Thyroid gland (tissue), 4 donors: ENCODE results near the gene SHMT2. TPM values are rescaled to one million over a fixed set of nuclear protein-coding genes. Genes with fewer than 3 reads are reported as not detected.

Experiments
- DNase-seq, 2 donors: peaks; one replicate each; pipeline ENCODE4 v3.0.0-alpha.2; 2019
- H3K27ac ChIP-seq, 3 donors: fragments of 200-600 bp; sonication (generic); 1 replicate in 2 of 3; 2 replicates in 1 of 3; pipeline ENCODE4 v1.5.1; 2016 to 2019; ENCODE audit warnings: mild to moderate bottlenecking in 1 of 3, moderate library complexity in 1 of 3
- H3K27me3 ChIP-seq: fragments of 200-600 bp; sonication (generic); one replicate; pipeline ENCODE4 v1.5.1; 2019
- H3K36me3 ChIP-seq, 2 donors: fragments of 200-600 bp; sonication (generic); one replicate each; pipeline ENCODE4 v1.5.1; 2016 to 2019
- H3K4me1 ChIP-seq, 2 donors: fragments of 200-600 bp; sonication (generic); one replicate each; pipeline ENCODE4 v1.5.1; 2017 to 2019
- H3K4me3 ChIP-seq, 3 donors: fragments of 200-600 bp; sonication (generic); replicated peaks in 1 of 3; 1 replicate in 2 of 3; 2 replicates in 1 of 3; pipeline ENCODE4 v1.5.1; 2016; ENCODE audit warnings: mild to moderate bottlenecking in 1 of 3
- H3K9me3 ChIP-seq: fragments of 200-600 bp; sonication (generic); one replicate; pipeline ENCODE4 v1.5.1; 2017
- CTCF ChIP-seq, 6 experiments: fragments of 200-600 bp in 3 of 6; fragments of 450-650 bp in 3 of 6; sonication (generic) in 3 of 6; IDR thresholded peaks; one replicate each; pipeline ENCODE4 v1.5.1; 2016 to 2019; ENCODE audit warnings: antibody characterized with exemption in 6 of 6, mild to moderate bottlenecking in 2 of 6, inconsistent platforms in 1 of 6, moderate library complexity in 1 of 6
- POLR2A ChIP-seq, 2 donors: fragments of 450-650 bp; IDR thresholded peaks; one replicate each; pipeline ENCODE4 v1.6.1; 2017; ENCODE audit warnings: antibody characterized with exemption in 2 of 2, mild to moderate bottlenecking in 2 of 2, moderate library complexity in 1 of 2
- WGBS, 2 donors: methylation state at CpG; one replicate each; pipeline ENCODE4 v1.1.5; 2017; 5-methylcytosine and 5-hydroxymethylcytosine counted together
- intact Hi-C: fragments of 100-400 bp; cut with DNase I; formaldehyde crosslinking; loops from one replicate; pipeline ENCODE4 v1.15.1; 2023
- total RNA-seq, 4 donors: library from RNA; depleted of rRNA; stranded (reverse); fragments of >200 nt; gene quantifications; one replicate each; pipeline ENCODE4 v1.2.3, GENCODE V29; 2016

The SHMT2 gene
- total RNA-seq, 4 donors from 2014 or later, result 34.0 to 58.4 (median 49.8) TPM

DNA sequence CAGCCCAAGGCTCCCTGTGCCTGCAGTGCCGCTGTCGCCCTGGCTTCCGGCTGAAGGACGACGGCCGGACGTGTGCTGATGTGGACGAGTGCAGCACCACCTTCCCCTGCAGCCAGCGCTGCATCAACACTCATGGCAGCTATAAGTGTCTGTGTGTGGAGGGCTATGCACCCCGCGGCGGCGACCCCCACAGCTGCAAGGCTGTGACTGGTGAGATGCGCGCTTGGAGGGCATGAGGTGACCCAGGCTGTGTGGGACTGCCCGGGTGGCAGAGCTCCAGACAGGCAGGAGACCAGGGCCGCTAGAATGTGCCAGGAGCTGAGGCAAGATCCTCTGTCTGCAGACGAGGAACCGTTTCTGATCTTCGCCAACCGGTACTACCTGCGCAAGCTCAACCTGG lies 32.6 kb upstream of the SHMT2 start:
- no peaks in the 10 kb centered on the region for H3K9me3 ChIP-seq
- H3K4me1 ChIP-seq, result no peaks in the 10 kb centered on the region
- H3K4me3 ChIP-seq, result no peak overlapping the region
- TF ChIP-seq POLR2A (IDR thresholded peaks at IDR 0.05) (no peak), CTCF (IDR thresholded peaks at IDR 0.05) (no peak)
- DNase-seq, result no peak
- H3K27me3 ChIP-seq, result no peaks in the 10 kb centered on the region
- H3K27ac ChIP-seq, result no peak overlapping the region
- WGBS, 2 donors, result 96 to 98% methylated on average over 5 to 22 of the region's 22 CpGs
- peaks cover 72 to 84% of the 10 kb centered on the region in 2 donors for H3K36me3 ChIP-seq
- intact Hi-C loops, result no loop called here

DNA sequence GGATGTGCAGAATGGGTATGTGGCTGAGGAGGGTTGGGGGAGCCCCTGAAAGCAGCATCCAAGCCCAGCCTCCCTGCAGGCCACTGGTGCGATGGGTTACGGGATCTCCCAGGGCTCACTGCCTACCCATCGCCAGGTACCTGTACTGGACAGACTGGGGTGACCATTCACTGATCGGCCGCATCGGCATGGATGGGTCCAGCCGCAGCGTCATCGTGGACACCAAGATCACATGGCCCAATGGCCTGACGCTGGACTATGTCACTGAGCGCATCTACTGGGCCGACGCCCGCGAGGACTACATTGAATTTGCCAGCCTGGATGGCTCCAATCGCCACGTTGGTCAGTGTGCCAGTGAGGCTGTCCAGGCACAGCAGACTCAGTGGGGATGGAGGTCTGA lies 31.2 kb upstream of the SHMT2 start:
- H3K36me3 ChIP-seq, result peaks cover 75 to 87% of the 10 kb centered on the region in 2 donors
- 94 to 95% methylated on average over 12 to 16 of the region's 17 CpGs for WGBS, 2 donors
- H3K27ac ChIP-seq, result no peak overlapping the region
- H3K4me1 ChIP-seq, result no peaks in the 10 kb centered on the region
- intact Hi-C loops, result no loop called here
- no peak overlapping the region for H3K4me3 ChIP-seq
- TF ChIP-seq CTCF (IDR thresholded peaks at IDR 0.05) (no peak), POLR2A (IDR thresholded peaks at IDR 0.05) (no peak)
- no peak for DNase-seq
- H3K27me3 ChIP-seq, result no peaks in the 10 kb centered on the region
- no peaks in the 10 kb centered on the region for H3K9me3 ChIP-seq

DNA sequence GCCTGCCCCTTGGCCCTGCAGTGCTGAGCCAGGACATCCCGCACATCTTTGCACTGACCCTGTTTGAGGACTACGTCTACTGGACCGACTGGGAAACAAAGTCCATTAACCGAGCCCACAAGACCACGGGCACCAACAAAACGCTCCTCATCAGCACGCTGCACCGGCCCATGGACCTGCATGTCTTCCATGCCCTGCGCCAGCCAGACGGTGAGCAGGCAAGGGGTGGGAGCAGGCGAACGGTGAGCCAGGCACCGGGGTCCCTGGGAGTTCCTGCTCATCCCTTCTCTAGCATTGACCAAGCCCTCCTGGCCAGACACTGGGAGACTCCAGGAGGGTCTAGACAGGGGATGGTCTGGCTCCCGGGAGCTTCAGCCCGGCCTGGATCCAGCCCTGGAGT lies 30.3 kb upstream of the SHMT2 start:
- Histone ChIP-seq H3K9me3 (no peaks in the 10 kb centered on the region), H3K4me3 (no peak overlapping the region), H3K4me1 (no peaks in the 10 kb centered on the region), H3K27ac (no peak overlapping the region), H3K27me3 (no peaks in the 10 kb centered on the region), H3K36me3 (peaks cover 75 to 86% of the 10 kb centered on the region in 2 donors)
- 74 to 80% methylated on average over 4 to 6 of the region's 15 CpGs for WGBS, 2 donors
- intact Hi-C loops, result no loop called here
- TF ChIP-seq CTCF (IDR thresholded peaks at IDR 0.05) (no peak), POLR2A (IDR thresholded peaks at IDR 0.05) (no peak)
- DNase-seq, result no peak

GRCh38 chr12:57200497-57200896 lies 29.0 kb upstream of the SHMT2 start:
- Histone ChIP-seq H3K4me1 (no peaks in the 10 kb centered on the region), H3K27me3 (no peaks in the 10 kb centered on the region), H3K27ac (no peak overlapping the region), H3K4me3 (no peak overlapping the region), H3K9me3 (no peaks in the 10 kb centered on the region), H3K36me3 (peaks cover 64 to 82% of the 10 kb centered on the region in 2 donors)
- DNase-seq, result no peak
- no peak for TF ChIP-seq POLR2A (IDR thresholded peaks at IDR 0.05)
- TF ChIP-seq CTCF (IDR thresholded peaks at IDR 0.05), result no peak
- 96 to 97% methylated on average over 4 to 12 of the region's 15 CpGs for WGBS, 2 donors
- intact Hi-C loops, result no loop called here

DNA sequence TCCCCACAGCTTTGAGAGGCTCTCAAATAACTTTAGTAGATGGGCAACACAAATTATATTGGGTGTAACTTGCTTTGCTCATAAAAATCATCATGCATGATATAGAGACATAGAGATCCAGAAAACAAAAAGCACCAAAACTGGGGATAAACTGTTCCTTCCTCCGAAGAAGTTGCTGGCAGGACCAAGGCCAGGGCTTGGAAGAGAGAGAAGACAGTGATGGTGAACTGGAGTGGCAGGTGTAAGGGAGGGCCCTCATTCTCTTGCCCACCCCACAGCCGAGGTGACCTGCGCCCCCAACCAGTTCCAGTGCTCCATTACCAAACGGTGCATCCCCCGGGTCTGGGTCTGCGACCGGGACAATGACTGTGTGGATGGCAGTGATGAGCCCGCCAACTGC lies 28.3 kb upstream of the SHMT2 start:
- Histone ChIP-seq H3K27me3 (no peaks in the 10 kb centered on the region), H3K36me3 (peaks cover 57 to 81% of the 10 kb centered on the region in 2 donors), H3K4me1 (no peaks in the 10 kb centered on the region), H3K27ac (no peak overlapping the region), H3K4me3 (no peak overlapping the region), H3K9me3 (no peaks in the 10 kb centered on the region)
- no peak for DNase-seq
- TF ChIP-seq POLR2A (IDR thresholded peaks at IDR 0.05), result no peak
- TF ChIP-seq CTCF (IDR thresholded peaks at IDR 0.05), result no peak
- intact Hi-C loops, result no loop called here
- 90 to 92% methylated on average over 8 of the region's 8 CpGs for WGBS, 2 donors
